HG03565 (cell line): ENCODE results near the gene NME5.
"Not testable (repeated sequence)": the region's sequence is repeated elsewhere in the genome, so short reads cannot be mapped to it uniquely, and the experiment has no call there.

Experiments
- ATAC-seq: cut with Tn5 transposase; IDR thresholded peaks from one replicate; pipeline ENCODE4 v1.9.1; 2021; ENCODE audit warnings: mild to moderate bottlenecking, moderate library complexity; ENCODE audit not compliant: unreplicated experiment

The NME5 gene, protein sequence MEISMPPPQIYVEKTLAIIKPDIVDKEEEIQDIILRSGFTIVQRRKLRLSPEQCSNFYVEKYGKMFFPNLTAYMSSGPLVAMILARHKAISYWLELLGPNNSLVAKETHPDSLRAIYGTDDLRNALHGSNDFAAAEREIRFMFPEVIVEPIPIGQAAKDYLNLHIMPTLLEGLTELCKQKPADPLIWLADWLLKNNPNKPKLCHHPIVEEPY

DNA sequence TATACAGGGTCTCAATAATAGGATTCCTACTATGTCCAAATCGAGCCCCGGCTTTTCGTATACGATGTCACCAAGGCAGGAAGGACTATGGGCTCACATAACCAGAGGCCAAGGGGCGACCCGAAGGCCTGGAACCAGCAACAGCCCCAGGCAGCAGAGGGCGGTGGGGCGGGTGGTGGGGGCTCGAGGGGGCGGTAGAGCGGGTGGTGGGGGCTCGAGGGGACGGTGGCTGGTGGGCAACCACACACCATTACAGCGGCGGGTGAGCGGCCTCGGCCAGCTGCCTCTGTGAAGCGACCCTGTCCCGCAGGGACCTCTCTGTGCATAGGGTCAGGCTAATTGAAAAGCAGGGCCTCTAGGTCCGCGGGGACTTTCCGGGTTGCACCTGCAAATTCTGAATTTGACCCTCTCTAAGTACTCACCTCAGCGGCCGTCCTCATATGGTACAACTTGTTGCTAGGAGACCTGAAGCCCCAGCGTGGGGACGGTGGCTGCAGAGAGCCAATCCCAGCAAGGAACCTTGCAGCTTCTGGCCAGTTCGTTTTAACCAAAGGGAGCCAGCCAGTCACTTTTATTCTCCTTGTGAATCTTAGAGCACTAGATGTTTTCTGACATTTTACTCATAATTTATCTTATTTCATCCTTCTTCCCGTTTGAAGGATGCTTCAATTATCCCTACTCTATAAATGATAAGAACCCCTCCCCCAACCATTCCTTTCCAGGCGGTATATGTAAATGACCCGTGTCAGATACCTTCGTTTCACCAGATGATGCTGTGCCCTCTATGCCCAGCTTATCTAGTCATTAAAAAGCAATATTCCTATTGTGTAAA, at the start of gene NME5:
NME5 (minus strand) TSS at position 480 of the 832 bp plus-strand sequence. CDS start 648 bp downstream, outside the sequence.
- ATAC-seq, result no peak

DNA sequence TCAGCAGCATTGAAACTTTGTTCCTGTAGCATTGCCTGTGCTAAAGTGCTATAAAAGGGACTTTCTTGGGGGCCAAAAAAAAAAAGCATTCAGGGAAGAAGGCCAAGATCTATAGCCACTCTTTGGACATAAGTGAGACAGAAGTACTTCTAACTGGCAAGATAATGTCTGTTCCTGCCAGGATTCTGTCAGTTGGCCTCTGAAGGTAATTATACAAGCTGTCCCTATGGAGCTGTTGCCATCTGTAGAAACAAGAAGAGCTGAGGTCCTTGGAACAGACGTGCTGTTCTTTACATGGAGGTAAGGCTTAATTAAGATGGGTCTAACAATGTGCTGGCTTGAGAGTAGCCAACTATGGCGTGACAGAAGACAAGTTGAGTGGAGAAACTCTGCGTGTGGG, 49.4 kb upstream of the NME5 start:
- no peak for ATAC-seq

DNA sequence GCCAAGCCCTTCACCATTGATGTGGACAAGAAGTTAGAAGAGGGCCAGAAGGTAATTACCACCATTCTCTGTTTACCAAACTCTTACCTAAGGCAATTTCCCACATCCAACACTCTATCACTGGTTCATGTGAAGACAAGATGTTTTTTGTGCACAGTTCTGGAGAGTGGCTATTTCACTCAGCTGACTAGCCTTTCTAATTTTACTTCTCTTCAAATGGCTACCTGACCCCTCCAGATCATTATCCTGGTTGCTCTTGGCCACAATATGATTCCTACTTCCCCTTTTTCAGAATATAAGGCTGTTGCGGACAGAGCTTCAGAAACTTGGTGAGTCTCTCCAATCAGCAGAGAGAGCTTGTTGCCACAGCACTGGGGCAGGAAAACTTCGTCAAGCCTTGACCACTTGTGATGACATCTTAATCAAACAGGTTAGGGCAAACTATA, 46.8 kb upstream of the NME5 start:
- peak; percentile 53 for ATAC-seq

DNA sequence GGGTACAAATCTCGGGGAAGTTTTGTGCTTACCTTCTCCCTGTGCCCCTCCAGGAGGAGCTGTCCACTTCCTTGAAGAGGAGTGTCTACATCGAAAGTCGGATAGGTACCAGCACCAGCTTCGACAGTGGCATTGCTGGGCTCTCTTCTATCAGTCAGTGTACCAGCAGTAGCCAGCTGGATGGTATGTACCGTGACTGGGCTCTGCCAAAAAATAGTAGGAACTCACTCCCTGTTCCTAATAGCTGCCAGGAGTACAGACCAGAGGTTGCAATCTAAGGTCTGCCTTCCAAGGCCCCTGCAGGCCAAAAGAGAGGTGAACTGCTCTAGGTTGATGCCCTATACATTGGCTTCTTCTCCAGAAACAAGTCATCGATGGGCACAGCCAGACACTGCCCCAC, 43.6 kb upstream of the NME5 start:
- no peak for ATAC-seq

DNA sequence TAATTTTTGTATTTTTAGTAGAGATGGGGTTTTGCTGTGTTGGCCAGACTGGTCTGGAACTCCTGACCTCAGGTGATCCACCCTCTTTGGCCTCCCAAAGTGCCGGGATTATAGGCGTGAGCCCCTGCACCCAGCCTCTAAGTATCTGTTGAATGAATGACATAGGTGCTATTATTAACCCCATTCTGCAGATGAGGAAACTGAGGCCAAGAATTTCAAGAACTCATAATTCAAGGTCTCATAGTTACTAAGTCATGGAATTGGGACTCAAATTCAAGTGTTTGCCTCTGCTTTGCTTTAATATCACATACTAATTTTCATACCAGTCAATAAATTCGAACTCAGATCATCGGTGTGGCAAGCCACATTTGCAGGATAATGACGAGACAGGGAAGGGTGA, 41.6 kb upstream of the NME5 start:
- no peak for ATAC-seq

DNA sequence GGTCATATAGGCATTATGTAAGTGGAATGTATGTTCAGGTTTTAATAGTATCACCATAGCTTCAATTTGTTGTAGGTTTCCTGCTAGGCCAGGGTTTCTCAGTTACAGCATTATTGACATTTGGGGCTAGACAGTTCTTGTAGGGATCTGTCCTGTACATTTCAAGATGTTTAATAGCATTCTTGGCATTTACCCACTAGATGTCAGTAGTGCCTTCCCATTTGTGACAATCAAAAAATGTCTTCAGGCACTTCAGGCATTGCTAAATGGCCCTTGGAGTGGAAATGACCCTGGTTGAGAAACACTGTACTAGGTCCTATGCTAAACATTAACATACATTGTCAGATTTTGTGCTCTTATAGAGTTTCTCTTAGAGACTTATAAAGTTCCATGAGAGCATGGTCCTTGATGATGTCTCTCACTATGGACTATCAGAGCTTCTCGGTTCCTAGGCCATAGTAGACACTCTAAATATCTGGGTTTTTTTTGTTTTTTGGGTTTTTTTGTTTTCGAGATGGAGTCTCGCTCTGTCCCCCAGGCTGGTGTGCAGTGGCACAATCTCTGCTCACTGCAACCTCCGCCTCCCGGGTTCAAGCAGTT, 41.1 kb upstream of the NME5 start:
- ATAC-seq, result no peak

DNA sequence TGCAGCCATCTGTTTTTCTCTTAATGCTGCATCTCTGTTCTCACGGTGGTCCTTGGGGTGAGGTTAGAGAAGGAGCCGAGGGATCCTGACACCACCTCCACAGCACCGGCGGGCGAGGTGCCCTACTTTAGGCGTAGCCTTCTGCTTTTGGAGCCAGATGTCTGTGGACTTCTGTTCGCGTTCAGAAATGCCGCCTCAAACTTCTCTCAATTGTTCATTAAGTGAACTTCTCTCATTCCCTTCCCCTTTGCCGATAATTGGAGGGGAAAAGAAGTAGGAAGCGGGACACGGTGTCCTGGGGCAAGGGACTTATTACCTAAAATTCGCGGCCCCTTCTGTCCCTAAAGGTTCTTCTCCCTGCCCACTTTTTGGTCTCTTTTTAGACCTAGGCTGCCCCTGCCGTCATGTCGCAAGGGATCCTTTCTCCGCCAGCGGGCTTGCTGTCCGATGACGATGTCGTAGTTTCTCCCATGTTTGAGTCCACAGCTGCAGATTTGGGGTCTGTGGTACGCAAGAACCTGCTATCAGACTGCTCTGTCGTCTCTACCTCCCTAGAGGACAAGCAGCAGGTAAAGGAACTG, 40.1 kb upstream of the NME5 start:
- ATAC-seq, result no peak

DNA sequence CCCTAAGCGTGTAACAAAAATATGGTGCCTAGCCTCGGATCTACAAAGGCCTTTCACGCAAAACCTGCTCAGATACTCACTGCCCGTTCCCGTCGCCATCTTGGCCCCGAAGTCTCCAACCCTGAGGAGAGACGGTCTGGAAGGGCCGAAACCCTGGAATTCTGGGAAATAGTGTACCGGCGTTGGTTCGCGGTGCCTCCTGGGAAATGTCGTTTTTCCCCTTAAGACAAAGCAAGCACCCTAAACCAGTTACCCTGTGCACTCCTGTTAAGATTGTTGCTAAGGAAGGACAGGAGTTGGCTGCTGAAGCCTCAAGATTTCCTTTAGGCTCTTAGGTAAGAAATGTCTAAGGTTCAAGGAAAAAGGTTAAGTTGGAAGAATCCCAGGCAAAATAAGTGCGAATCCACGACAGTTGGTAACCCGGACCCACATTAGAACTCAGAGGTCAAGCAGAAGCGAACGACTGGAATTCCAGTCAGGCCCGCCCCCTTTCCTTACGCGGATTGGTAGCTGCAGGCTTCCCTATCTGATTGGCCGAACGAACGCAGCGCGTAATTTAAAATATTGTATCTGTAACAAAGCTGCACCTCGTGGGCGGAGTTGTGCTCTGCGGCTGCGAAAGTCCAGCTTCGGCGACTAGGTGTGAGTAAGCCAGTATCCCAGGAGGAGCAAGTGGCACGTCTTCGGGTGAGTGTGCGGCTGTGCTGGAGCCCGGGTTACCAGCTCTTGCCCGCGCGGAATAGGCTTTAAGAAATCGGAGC, 39.5 kb upstream of the NME5 start, which contains the start of the genes BRD8 and KIF20A:
BRD8 (minus strand) TSS at position 115 of the 761 bp plus-strand sequence; CDS start at position 99, 16 bp downstream.
KIF20A (plus strand) TSS at position 597 of the 761 bp plus-strand sequence. CDS start 569 bp downstream, outside the sequence.
- ATAC-seq, result peak; percentile 71

DNA sequence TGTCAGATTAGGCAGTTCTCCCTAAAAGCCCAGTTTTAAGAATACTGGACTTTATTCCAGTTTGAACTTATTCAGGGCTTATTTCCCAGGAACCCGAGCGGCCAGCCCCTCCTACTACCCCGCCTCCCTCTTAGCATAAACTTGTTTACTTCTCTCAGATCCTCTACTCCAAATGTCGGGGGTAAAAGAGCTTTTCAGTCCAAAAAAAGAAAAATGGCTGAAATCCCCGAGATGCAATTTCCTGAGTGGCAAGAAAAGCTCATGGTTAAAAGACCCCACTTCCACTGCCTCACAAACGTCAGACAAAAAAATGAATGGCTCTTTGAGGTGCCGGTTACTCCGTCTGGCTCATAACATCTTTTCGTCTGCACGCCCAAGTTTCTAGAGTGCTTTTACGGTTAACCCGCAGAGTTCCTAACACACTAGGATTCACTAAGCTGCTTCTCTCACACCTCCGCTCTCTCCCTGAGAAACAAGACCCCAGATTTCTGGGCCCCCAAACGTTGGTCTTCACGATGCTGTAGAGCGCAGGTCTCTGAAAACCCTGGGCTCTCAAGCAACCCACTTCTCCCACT, 38.8 kb upstream of the NME5 start:
- no peak for ATAC-seq

DNA sequence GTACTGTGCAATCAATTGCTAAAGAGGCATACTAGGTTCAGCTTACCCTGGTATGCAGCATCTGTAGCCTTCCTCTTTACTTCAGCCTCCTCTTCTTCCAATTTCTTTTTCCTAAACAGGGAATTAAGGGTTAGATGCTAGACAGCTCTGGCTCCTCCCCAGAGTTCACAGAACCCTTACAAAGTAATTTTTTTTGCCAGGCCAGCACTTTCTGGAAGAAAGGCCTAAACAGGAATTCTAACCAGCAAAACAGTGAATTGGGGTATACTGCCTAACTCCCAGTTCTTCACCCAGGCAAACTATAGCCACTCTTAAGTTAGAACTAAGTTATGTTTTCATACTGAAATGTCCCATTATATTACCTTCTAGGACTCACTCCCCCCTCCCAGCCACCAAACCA, 31.1 kb upstream of the NME5 start:
- ATAC-seq, result no peak

DNA sequence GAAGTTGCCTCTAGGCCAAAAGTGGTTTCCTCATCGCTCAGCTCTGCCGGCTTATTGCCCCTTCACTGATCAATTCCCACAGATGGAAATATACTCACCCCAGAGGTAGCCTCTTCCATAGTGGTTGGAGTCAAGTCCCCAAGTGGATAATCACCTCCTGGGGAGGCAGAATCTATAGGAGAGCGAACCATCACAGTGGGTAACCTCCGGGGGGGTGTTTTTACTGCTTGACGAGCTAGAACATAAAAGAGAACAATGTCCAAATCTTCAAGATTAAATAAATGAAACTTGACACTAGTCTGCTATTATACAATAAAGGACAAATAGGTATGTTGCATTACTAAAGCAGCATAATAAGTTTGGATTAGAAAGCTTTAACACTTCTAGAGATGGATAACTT, 29.9 kb upstream of the NME5 start:
- no peak for ATAC-seq

DNA sequence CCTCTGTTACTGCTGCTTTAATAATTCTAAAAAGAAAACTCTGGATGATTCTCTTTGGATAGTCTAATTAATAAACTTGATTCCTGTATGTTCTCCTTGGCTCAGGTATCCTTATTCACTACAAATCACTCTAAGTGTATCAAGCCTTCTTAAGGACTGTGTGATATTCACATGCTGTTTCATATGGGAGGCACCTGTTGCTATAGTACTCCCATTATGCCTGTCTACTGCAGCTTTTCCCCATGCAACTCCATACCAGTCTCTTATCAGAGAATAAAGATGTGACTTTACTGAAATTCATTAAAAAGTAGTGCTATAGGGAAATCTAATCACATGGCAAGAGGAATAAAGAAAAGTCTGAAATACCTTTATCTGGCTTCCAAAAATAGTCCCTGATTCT, 24.5 kb upstream of the NME5 start:
- no peak for ATAC-seq

DNA sequence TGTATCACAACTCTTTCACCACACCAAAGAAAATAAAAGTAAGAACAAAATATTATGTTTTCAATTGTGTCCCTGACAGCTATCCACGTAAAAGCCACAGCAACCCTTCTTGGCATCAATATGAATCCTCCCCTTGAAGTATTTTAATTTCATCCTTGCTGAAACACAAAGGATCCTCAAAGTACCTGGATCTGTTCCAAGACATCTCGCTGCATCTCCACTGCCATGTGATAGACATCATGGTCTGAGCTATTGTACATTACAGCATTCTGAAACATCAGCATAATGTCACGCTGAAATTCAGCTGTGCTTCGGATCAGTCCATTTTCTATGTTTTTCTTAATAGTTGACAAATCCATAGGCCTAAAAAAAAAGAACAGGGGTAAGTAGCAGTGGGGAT, 21.5 kb upstream of the NME5 start:
- no peak for ATAC-seq

DNA sequence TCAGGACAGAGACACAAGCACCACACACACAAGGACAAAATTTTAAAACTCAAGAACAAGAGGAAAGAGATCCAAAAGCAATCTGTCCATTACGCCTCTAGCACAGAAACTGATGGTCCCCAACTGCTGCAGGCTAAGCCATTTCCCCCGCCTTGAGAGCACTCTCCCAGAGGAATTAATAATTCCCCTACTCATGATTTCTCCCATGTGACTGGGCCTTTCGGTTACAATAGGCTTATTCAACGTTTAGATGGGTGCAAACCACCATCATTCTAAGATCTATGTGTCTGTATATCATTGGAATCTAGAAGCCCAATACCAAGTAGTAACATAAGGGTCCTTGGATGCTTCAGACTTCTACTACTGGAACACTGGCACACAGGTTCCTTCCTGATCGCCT, 20.4 kb upstream of the NME5 start:
- ATAC-seq, result no peak

DNA sequence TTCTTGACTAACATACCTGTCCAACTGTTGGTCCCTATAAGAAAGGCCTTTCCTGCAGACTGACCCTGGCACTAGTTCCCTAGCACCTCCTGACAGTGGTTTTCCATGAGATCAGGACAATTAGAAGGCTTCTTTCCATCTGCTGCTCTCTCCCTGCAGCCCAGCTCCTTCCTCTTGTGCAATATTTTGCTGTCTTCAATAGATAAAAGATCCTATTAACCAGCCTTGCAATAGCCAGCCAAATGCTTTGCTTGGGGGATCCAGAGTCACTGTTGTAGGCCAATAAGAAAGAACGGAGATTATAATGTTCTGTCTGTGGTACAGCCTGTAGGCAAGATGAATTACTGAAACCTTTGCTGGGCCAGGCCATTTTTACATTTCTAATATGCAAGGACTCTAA, 18.4 kb upstream of the NME5 start:
- no peak for ATAC-seq

DNA sequence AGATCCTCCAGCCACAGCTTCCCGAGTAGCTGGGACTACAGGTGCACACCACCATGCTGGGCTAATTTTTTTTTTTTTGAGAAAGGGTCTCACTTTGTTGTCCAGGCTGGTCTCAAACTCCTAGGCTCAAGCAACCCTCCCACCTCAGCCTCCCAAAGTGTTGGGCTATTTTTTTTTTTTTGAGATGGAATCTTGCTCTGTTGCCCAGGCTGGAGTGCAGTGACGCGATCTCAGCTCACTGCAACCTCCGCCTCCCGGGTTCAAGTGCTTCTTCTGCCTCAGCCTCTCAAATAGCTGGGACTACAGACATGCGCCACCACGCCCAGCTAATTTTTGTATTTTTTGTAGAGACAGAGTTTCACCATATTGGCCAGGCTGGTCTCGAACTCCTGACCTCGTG, 16.7 kb upstream of the NME5 start:
- not testable (repeated sequence) for ATAC-seq

DNA sequence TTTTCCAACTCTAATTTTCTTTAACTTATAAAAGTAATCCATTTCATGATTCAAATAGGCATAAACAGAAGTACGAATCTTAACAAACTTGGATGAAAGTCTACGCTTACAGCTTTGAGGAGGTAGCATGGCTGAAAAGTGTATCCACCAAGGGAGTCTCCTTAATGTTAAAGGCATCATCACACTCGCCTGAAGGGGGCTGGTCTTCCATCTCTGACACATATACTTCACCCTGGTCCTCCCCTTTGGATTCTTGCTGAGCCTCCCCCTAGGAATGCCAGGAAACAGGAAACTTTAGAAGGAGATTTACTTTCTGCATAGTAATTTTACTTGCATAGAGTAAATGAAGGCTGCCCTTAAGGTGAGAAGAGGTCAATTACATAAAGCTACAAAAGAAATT, 10.3 kb upstream of the NME5 start:
- ATAC-seq, result no peak

DNA sequence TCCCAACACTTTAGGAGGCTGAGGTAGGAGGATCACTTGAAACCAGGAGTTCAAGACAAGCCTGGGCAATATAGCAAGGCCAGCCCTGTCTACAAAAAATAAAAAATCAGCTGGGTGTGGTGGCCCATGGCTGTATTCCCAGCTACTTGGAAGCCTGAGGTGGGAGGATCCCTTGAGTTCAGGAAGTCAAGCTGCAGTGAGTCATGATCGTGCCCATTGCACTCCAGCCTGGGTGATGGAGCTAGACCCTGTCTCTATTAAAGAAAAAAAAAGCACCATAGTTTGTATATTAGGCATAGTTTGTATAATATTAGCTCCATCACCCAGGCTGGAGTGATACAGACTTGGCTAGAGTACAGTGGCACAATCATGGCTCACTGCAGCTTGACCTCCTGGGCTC, 9.6 kb upstream of the NME5 start:
- no peak for ATAC-seq

DNA sequence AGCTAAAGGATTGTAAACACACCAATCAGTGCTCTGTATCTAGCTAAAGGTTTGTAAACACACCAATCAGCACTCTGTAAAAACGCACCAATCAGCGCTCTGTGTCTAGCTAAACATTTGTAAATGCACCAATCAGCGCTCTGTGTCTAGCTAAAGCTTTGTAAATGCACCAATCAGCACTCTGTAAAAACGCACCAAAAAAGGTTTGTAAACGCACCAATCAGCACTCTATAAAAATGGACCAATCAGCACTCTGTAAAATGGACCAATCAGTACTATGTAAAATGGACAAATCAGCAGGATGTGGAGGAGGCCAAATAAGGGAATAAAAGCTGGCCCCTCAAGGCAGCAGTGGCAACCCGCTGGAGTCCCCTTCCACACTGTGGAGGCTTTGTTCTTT, 4.3 kb upstream of the NME5 start:
- not testable (repeated sequence) for ATAC-seq

DNA sequence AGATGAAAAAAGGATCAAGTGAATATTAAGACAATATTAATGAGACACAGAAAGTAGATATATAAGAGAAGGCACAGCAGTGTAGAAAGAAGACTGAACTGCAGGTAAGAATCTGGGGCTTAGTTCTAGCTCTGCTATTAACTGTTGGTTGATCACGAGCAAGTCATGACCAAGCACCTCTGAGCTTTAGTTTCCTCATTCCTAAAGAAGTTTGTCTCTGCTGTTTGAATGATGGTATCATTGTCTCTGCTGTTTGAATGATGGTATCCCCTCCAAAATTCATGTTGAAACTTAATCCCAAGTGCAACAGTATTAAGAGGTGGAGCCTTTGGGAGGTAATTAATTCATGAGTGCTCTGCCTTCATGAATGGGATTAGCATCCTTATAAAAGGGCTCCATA, 2.5 kb upstream of the NME5 start:
- ATAC-seq, result no peak
